Naive B cell (primary cell): ENCODE results near the gene SNAI3. TPM values are rescaled to one million over a fixed set of nuclear protein-coding genes. Genes with fewer than 3 reads are reported as not detected.

Source experiments
- ATAC-seq, 2 donors: fragments of 150-1000 bp; cut with Tn5 transposase; 2 replicates each; pipeline ENCODE4 v1.10.0; 2021; ENCODE audit warnings: low read depth in 2 of 2, mild to moderate bottlenecking in 2 of 2, moderate library complexity in 2 of 2
- DNase-seq: peaks from one replicate; pipeline ENCODE4 v3.0.0; 2022
- H3K27ac Mint-ChIP-seq, 6 donors: one replicate each; pipeline ENCODE4 v1.8.0; 2020 to 2022; ENCODE audit warnings: mild to moderate bottlenecking in 6 of 6, mixed read lengths in 6 of 6, moderate library complexity in 5 of 6, inconsistent platforms in 2 of 6
- H3K27me3 Mint-ChIP-seq, 3 donors: one replicate each; pipeline ENCODE4 v1.8.0; 2021 to 2022; ENCODE audit warnings: mixed read lengths in 3 of 3, mild to moderate bottlenecking in 1 of 3
- H3K36me3 Mint-ChIP-seq, 2 donors: one replicate each; pipeline ENCODE4 v1.8.0; 2020 to 2022; ENCODE audit warnings: mixed read lengths in 2 of 2, inconsistent platforms in 1 of 2, mild to moderate bottlenecking in 1 of 2
- H3K4me1 Mint-ChIP-seq, 3 donors: one replicate each; pipeline ENCODE4 v1.8.0; 2020 to 2022; ENCODE audit warnings: mixed read lengths in 3 of 3, inconsistent platforms in 1 of 3, mild to moderate bottlenecking in 1 of 3, moderate library complexity in 1 of 3
- H3K4me3 Mint-ChIP-seq, 8 donors: one replicate each; pipeline ENCODE4 v1.8.0; 2020 to 2022; ENCODE audit warnings: mild to moderate bottlenecking in 8 of 8, mixed read lengths in 8 of 8, moderate library complexity in 8 of 8, inconsistent platforms in 2 of 8
- H3K9me3 Mint-ChIP-seq, 7 donors: one replicate each; pipeline ENCODE4 v1.8.0; 2020 to 2022; ENCODE audit warnings: mixed read lengths in 7 of 7, mild to moderate bottlenecking in 5 of 7, inconsistent platforms in 2 of 7, moderate library complexity in 1 of 7
- polyA plus RNA-seq, 6 donors: library from polyadenylated mRNA; unstranded; fragments of 300-500 nt; fragmentation: Illumina TruSeq; gene quantifications; one replicate each; pipeline ENCODE4 v1.2.3, GENCODE V29; 2021; ENCODE audit warnings: low read depth in 6 of 6

Gene SNAI3
- polyA plus RNA-seq, 6 donors from 2014 or later, result 1.4 to 9.0 (median 5.9) TPM

DNA sequence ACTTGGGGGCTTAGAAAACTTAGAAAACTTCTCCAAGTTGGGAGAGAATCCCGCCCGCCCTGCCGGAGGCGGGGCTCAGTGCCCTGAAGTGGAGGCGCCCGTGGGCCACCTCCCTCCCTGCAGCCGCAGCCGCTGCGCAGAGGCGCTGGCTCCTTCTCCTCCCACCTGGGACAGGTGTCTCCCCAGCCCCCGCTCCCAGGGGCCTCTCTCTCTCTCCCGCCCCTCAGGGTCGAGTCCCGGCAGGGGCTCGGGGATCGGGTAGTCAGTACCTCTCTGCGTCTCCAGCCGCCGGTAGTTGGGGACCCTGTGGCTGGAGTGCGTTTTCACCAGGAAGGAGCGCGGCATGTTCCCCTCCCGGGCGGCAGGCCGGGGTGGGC lies 257 bp downstream of the SNAI3 start:
- Mint-ChIP-seq H3K9me3 (no peaks in the 10 kb centered on the region), H3K27me3 (no peaks in the 10 kb centered on the region), H3K27ac (peak overlapping the region in 1 of 6 donors; percentile 86), H3K36me3 (no peaks in the 10 kb centered on the region), H3K4me3 (peak overlapping the region; percentile 77 to 94 (median 85)), H3K4me1 (peaks cover 24 to 53% (median 39%) of the 10 kb centered on the region in 3 donors)
- ATAC-seq, result peak; percentile 13 to 15
- DNase-seq, result no peak

DNA sequence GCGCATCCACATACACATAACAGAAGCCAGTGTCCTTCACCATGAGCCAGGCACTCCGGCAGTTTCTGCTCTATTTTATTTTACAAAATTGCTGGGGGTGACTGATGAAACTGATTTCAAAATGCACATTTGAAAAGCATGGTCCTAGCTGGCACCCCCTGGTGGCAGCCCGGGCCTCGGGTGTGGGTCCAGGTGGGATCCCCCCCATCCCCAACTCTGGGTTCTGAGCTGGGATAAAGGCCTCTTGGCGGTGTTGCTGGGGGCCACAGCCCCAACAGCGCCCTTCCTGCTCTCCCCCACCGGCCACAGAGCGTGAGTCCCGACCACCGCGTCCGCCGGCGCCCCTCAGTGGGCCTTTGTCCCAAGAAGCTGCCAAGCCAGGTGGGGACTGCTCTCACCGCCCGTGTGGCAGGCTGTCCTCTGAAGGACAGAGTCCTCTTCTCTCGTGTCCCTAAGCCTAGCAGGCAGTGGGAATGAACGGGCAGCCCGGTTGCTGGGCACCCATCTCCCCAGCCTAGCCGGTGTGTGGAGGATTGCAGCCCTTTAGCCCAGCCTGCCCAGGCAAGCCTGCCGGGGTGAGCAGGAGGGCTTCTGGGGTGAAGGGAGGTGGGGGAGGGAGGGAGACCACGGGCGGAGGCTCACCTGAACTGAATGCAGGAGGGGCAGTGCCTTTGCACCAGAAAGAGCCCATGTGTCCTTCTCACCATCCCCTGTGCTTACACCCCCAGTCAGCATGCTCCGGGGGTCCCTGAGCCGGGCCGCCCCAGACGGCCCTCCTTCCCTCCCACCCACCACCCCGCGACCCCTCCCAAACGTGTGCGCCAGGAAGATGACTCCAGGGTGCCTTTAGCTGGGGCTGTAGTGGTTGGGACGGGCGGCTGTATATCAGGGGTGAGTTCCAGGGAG lies 898 bp downstream of the SNAI3 start:
- DNase-seq (peak; percentile 59), ATAC-seq (peak; percentile 10 to 19)
- Mint-ChIP-seq H3K9me3 (no peaks in the 10 kb centered on the region), H3K27me3 (no peaks in the 10 kb centered on the region), H3K4me3 (peak overlapping the region; percentile 77 to 94 (median 85)), H3K36me3 (no peaks in the 10 kb centered on the region), H3K4me1 (peaks cover 22 to 51% (median 39%) of the 10 kb centered on the region in 3 donors), H3K27ac (peak overlapping the region in 1 of 6 donors; percentile 88)

DNA sequence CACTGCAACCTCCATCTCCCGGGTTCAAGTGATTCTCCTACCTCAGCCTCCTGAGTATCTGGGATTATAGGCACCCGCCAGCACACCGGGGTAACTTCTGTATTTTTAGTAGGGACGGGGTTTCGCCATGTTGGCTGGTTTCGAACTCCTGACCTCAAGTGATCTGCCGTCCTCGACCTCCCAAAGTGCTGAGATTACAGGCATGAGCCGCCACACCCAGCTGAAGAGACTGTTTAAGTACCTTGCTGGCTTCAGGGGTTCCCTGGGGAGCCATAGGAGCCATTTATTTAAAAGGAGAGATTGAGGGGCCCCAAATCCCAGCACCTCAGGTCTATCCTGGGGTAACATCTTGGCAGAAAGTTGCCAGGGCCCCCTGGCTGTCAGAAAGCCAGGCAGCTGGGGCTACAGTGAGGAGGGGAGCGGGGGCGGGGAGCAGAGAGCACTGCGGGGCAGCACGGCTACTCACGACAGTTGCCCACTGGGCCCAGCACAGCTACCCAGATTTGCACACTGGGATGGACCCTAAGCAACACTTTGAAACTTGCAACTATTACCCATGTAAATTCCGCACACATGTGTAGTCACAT lies 1.6 kb downstream of the SNAI3 start:
- no peaks in the 10 kb centered on the region for H3K9me3 Mint-ChIP-seq
- ATAC-seq (no peak), DNase-seq (no peak)
- peak overlapping the region in 6 of 8 donors; percentile 77 to 92 (median 84) for H3K4me3 Mint-ChIP-seq
- H3K27ac Mint-ChIP-seq, result peak overlapping the region in 1 of 6 donors; percentile 56
- H3K36me3 Mint-ChIP-seq, result no peaks in the 10 kb centered on the region
- H3K4me1 Mint-ChIP-seq, result peaks cover 21 to 50% (median 37%) of the 10 kb centered on the region in 3 donors
- H3K27me3 Mint-ChIP-seq, result no peaks in the 10 kb centered on the region

DNA sequence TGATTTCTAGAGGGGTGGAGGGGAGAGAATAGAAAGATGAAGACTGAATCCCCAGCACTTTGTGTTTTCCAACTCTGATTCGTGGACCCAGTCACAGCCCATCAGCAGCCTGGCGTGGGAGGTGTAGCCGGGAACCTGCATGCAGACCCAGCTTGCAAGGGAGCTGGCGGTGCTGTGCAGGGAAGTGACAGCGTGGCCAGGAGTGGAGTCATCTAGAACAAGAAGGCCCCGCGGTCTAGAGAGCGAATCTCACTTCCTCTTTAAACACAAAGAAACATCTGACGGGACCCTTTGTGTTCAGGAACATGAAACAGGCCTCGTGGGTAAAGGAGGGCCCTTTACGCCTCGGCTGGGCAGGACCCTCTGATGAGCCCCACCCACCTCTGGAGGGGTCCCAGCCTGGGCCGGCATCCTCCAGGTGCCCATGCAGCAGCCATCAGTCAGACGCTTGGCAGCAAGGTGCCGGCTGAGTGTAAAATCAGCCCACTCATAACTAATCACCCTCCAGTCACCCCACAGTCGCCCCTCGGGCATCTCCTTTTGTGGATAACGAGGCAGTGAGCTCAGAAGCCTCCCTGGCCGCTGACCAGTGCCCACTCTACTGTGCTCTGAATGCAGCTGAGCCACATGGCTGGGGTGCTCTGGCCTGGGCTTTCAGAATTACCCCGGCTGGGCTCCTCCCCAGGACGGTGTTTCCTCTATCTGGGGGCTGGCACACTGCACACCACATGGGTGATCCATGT lies 4.4 kb downstream of the SNAI3 start:
- Mint-ChIP-seq H3K4me1 (peaks cover 21 to 50% (median 37%) of the 10 kb centered on the region in 3 donors), H3K36me3 (no peaks in the 10 kb centered on the region), H3K27me3 (no peaks in the 10 kb centered on the region)

DNA sequence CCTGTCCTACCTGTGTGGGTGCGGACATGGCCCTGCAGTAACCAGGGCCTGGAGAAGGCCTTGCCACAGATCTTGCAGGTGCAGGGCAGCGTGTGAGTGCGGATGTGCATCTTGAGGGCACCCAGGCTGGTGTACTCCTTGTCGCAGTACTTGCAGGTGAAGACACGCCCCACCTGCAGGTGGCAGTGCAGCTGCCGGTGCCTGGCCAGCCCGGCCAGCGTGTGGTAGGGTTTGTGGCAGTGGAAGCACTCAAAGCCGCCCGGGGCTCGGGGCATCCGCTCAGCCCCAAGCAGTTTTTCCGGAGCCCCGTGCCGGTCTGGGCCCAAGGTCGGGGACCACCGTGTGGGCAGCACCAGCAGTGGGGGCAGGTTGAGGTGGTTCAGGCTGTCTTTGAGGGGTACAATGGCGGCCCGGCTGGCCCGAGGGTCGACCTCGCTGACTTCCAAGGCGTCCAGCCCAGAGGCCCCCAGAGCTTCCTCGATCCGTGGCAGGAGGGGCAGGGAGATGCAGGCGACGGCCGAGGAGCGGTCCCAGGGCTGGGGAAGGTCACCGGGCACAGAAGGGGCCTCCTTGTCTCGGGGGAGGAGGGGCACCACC lies 5.1 kb downstream of the SNAI3 start:
- H3K9me3 Mint-ChIP-seq, result no peaks in the 10 kb centered on the region

More for the DNA sequence above, 4.4 kb downstream of the SNAI3 start:
- Mint-ChIP-seq H3K27ac (peak overlapping the region; percentile 91 to 100 (median 98)), H3K4me3 (peak overlapping the region; percentile 73 to 95 (median 88)), H3K9me3 (no peaks in the 10 kb centered on the region)
- ATAC-seq (peak; percentile 80 to 83), DNase-seq (peak; percentile 87)

DNA sequence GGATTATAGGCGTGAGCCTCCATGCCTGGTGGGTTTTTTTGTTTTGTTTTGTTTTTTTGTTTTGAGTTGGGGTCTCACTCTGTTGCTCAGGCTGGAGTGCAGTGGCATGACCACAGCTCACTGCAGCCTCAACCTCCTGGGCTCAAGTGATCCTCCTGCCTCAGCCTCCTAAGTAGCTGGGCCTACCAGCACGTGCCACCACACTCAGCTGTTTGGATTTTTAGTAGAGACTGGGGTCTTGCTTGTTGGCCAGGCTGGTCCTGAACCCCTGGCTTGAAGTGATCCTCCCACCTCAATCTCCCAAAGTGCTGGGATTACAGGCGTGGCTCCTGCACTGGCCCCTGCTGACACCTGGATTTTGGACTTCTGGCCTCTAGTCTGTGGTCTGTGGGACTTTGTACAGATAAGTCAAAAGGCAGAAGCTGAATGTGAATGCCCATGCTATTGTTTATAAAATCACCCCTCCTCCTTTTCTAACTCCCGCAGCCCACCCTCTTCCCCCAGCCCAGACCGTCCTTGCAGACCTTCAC lies 5.7 kb downstream of the SNAI3 start:
- H3K36me3 Mint-ChIP-seq, result no peaks in the 10 kb centered on the region
- H3K4me3 Mint-ChIP-seq, result peak overlapping the region in 6 of 8 donors; percentile 73 to 95 (median 88)
- H3K9me3 Mint-ChIP-seq, result no peaks in the 10 kb centered on the region
- DNase-seq (no peak), ATAC-seq (no peak)
- peak overlapping the region in 3 of 6 donors; percentile 76 to 100 (median 92) for H3K27ac Mint-ChIP-seq
- peaks cover 21 to 52% (median 37%) of the 10 kb centered on the region in 3 donors for H3K4me1 Mint-ChIP-seq
- H3K27me3 Mint-ChIP-seq, result no peaks in the 10 kb centered on the region

More for the DNA sequence above, 5.1 kb downstream of the SNAI3 start:
- peak; percentile 33 for DNase-seq
- Mint-ChIP-seq H3K27me3 (no peaks in the 10 kb centered on the region), H3K36me3 (no peaks in the 10 kb centered on the region), H3K27ac (peak overlapping the region in 5 of 6 donors; percentile 91 to 100 (median 98)), H3K4me3 (peak overlapping the region; percentile 73 to 95 (median 88)), H3K4me1 (peaks cover 21 to 50% (median 37%) of the 10 kb centered on the region in 3 donors)
- peak; percentile 20 to 24 for ATAC-seq

DNA sequence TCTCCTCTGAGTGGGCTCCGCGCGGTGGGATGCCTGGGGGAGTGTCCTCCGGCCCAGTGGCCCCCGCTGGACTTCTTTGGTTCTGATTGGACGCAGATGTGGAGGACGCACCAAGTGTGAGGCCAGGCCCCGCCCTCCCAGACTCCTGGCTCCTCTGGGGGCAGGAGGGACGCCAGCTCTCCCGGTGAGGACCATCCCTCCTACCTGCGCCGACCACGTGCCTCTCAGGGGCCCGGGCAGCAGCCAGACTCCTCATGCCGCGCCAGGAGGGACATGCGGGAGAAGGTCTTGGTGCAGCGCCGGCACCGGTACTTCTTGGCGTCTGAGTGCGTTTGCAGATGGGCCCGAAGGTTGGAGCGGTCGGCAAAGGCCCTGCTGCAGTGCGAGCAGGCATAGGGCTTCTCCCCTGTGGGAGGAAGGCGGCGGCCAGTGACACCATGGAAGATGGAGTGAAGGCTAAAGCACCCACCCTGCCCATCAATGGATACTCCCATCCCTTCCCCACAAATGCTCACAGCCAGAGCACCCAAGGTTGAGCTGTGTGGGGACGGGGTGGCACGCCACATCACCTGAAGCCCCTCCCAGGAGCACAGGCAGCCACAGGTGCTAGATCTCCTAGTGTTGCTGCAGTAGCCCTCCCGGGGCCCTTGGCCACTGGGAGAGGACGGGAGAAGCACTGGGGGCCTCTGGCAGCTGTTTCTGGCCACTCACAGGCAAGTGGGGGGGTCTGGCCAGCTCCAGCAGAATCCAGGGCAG lies 7.9 kb downstream of the SNAI3 start:
- no peak overlapping the region for H3K27ac Mint-ChIP-seq
- ATAC-seq (no peak), DNase-seq (no peak)
- H3K36me3 Mint-ChIP-seq, result no peaks in the 10 kb centered on the region
- H3K4me1 Mint-ChIP-seq, result peaks cover 20 to 31% (median 23%) of the 10 kb centered on the region in 3 donors
- H3K9me3 Mint-ChIP-seq, result no peaks in the 10 kb centered on the region
- H3K27me3 Mint-ChIP-seq, result no peaks in the 10 kb centered on the region
- H3K4me3 Mint-ChIP-seq, result no peak overlapping the region

DNA sequence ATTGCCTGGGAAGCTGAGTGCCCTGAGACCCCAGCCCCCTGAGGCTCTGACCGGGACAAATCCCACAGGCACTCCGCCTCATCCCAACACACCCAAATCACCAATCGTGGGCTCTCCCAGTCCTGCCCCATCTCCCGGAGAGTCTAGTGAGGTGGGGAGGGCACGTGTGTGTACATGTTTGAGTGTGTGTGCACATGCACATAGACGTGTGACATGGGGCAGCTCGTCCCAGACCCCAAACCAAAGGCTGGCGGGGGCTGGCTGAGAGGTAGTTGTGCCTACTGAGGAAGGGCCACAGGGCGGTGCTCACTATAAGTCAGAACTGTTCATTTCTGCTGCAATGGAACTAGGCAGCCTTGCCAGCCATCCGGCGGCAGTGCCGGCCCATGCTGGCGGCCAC lies 8.6 kb downstream of the SNAI3 start:
- H3K36me3 Mint-ChIP-seq, result no peaks in the 10 kb centered on the region
- no peak overlapping the region for H3K27ac Mint-ChIP-seq
- H3K4me3 Mint-ChIP-seq, result no peak overlapping the region

DNA sequence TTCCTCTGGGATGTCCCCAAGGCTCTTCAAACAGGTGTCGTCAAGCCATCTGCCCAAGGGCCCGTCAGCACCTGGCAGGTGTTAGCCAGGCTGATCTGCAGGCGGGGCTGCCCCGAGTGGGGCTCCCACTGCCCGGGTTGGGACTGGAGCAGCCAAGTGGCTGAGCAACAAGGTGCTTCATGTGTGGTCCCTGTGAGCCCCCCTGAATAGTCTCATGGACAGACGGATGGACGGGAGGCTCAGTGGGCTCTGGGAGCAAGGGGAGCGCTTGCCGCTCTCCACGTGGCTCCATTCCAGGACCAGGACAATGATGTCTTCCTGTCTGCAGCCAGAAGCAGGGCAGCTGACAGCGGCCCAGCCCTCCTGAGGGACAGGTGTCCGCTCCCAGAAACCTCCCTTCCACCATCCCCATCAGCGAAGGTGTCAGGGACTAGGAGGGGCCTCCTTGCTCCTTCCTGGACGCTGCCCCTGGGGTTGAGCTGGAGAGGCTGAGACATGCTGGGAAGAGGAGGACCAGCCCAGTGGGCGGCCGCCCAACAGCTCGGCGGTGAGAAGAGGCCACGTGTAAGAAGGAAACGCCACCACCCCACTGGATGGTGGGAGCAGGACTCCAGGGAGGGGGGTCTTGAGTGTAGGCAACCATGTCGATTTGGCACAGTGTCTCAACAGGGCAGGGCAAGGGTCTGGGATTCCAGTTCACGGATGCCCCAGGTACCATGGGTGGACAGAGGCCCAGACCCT lies 9.6 kb downstream of the SNAI3 start:
- peaks cover 10 to 15% (median 12%) of the 10 kb centered on the region in 3 donors for H3K4me1 Mint-ChIP-seq
- no peaks in the 10 kb centered on the region for H3K36me3 Mint-ChIP-seq
- H3K27ac Mint-ChIP-seq, result no peak overlapping the region
- DNase-seq, result no peak
- no peaks in the 10 kb centered on the region for H3K9me3 Mint-ChIP-seq
- H3K4me3 Mint-ChIP-seq, result no peak overlapping the region
- H3K27me3 Mint-ChIP-seq, result no peaks in the 10 kb centered on the region
- ATAC-seq, result no peak

More for the DNA sequence above, 8.6 kb downstream of the SNAI3 start:
- DNase-seq (no peak), ATAC-seq (no peak)
- no peaks in the 10 kb centered on the region for H3K9me3 Mint-ChIP-seq
- H3K4me1 Mint-ChIP-seq, result peaks cover 20 to 24% (median 23%) of the 10 kb centered on the region in 3 donors
- no peaks in the 10 kb centered on the region for H3K27me3 Mint-ChIP-seq

DNA sequence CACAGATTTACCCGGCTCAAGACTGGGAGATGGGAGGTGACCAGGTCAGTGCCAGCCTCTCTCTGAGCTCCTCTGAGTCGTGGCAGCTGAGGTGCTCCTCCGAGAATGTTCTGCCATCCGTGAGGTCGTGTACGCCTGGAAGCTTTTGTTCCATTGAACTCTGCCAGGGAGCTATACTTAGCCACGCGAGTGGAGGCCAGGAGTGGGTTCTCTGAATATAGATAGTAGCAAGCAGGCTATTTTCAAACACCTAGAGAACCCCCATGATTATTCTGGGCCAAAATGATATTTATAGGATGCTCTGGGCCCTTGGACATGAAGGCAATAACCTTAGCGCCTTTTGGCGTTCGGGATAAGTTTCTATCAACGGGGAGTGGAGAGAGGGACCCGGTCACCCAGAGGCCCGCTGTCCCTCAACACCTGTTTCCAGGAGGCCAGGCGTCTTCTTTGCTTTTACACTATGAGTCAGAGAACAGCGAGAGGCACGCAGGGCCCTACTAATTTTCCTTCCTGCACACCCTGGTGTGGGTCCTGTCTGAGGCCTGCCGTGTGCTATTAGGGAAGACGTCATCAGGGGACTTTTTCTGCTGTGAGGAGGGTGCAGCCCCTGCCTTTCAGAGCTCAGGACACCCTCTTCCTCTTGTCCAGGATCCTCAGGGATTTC lies 12.5 kb downstream of the SNAI3 start:
- ATAC-seq, result no peak
- peaks cover 0 to 3% (median 2%) of the 10 kb centered on the region in 3 donors for H3K4me1 Mint-ChIP-seq

DNA sequence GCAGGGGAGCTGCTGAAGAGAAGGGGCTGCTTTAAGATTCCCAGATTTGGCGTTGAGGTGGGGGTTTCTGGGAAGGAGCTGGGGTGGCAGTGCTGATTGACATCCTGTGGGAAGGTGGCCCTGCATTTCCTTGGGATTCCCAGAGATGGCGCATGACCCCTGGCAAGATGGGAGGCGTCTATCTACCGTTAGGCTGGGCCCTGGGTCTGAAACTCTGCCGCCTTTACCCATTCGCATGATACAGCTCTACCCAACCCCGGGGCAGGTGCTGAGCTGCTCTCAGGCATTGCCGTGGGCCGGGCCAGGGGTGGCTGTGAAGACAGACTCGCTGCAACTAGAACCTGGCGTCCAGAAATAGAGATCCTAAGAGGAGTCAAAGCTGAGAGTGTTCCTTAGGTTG lies 13.5 kb downstream of the SNAI3 start:
- no peak overlapping the region for H3K27ac Mint-ChIP-seq
- no peaks in the 10 kb centered on the region for H3K27me3 Mint-ChIP-seq
- no peaks in the 10 kb centered on the region for H3K36me3 Mint-ChIP-seq
- ATAC-seq (no peak), DNase-seq (no peak)
- peaks cover 0 to 3% (median 2%) of the 10 kb centered on the region in 3 donors for H3K4me1 Mint-ChIP-seq
- no peaks in the 10 kb centered on the region for H3K9me3 Mint-ChIP-seq
- no peak overlapping the region for H3K4me3 Mint-ChIP-seq

More for the DNA sequence above, 12.5 kb downstream of the SNAI3 start:
- H3K36me3 Mint-ChIP-seq, result no peaks in the 10 kb centered on the region
- no peaks in the 10 kb centered on the region for H3K27me3 Mint-ChIP-seq
- H3K27ac Mint-ChIP-seq, result no peak overlapping the region
- no peaks in the 10 kb centered on the region for H3K9me3 Mint-ChIP-seq
- no peak overlapping the region for H3K4me3 Mint-ChIP-seq
- no peak for DNase-seq
